Activated CD8-positive, alpha-beta T cell treated with anti-CD3 and anti-CD28 coated beads for 36 hours (primary cell): Measurements from ENCODE around the gene UBN1. TPM values are rescaled to one million over a fixed set of nuclear protein-coding genes. Genes with fewer than 3 reads are reported as not detected.

Experiments
- ATAC-seq: fragments of 200-7000 bp; cut with Tn5 transposase; one replicate; pipeline ENCODE4 v1.10.0; 2021; ENCODE audit warnings: mild to moderate bottlenecking, moderate library complexity
- CTCF ChIA-PET: fragments of 350-600 bp; sonication (Branson Sonifier 250); formaldehyde crosslinking; loops from one replicate; lab custom pipeline; 2021; ENCODE audit warnings: antibody characterized with exemption; lab: Charles Lee
- POLR2A ChIA-PET: fragments of 350-600 bp; sonication (Branson Sonifier 250); formaldehyde crosslinking; loops from one replicate; lab custom pipeline; 2021; ENCODE audit warnings: antibody characterized with exemption; lab: Charles Lee
- DNase-seq: peaks from one replicate; pipeline ENCODE4 v3.0.0-alpha.2; 2020
- H3K27ac Mint-ChIP-seq: one replicate; pipeline ENCODE4 v1.8.0; 2021; ENCODE audit warnings: mild to moderate bottlenecking, mixed read lengths
- H3K27me3 Mint-ChIP-seq: one replicate; pipeline ENCODE4 v1.8.0; 2021; ENCODE audit warnings: mixed read lengths
- H3K36me3 Mint-ChIP-seq: one replicate; pipeline ENCODE4 v1.8.0; 2021; ENCODE audit warnings: low read depth, mixed read lengths
- H3K4me1 Mint-ChIP-seq: one replicate; pipeline ENCODE4 v1.8.0; 2021; ENCODE audit warnings: low read depth, mixed read lengths
- H3K4me3 Mint-ChIP-seq: one replicate; pipeline ENCODE4 v1.8.0; 2021; ENCODE audit warnings: mild to moderate bottlenecking, moderate library complexity, mixed read lengths
- H3K9me3 Mint-ChIP-seq: one replicate; pipeline ENCODE4 v1.8.0; 2021; ENCODE audit warnings: mixed read lengths
- CTCF ChIP-seq: fragments of 200-600 bp; IDR thresholded peaks from one replicate; pipeline ENCODE4 v1.8.0; 2022; ENCODE audit warnings: antibody characterized with exemption, mild to moderate bottlenecking
- intact Hi-C: fragments of 100-400 bp; cut with micrococcal nuclease; formaldehyde crosslinking; loops from one replicate; pipeline ENCODE4 v1.10.0; 2022
- total RNA-seq, 2 experiments: library from RNA; stranded (reverse); gene quantifications; one replicate each; pipeline ENCODE4 v1.2.3, GENCODE V29; 2021

Gene UBN1
- 10 to 100 TPM; 25.4 to 25.6 TPM for total RNA-seq

GRCh38 chr16:4846901-4847773 is at the start of gene UBN1, which contains the start of gene GLYR1:
UBN1 (plus strand) TSS chr16:4847481; CDS start chr16:4852918, 5,437 bp downstream.
GLYR1 (minus strand) TSS chr16:4847288; CDS start chr16:4847265, 23 bp downstream.
- TF ChIP-seq CTCF, result no peak
- no peaks in the 10 kb centered on the region for H3K27me3 Mint-ChIP-seq
- ATAC-seq, result peak; percentile 94
- H3K9me3 Mint-ChIP-seq, result no peaks in the 10 kb centered on the region
- peak; percentile 100 for DNase-seq
- peaks cover 28% of the 10 kb centered on the region for H3K36me3 Mint-ChIP-seq
- H3K4me3 Mint-ChIP-seq, result peak within 1 kb of the TSS; percentile 83
- intact Hi-C loops, result loop anchor here (10.0 kb wide), 1 partner anchor 82 kb away; the partner anchor contains the start of gene ZNF500
- peak within 1 kb of the TSS; percentile 84 for H3K27ac Mint-ChIP-seq
- POLR2A ChIA-PET, result interaction anchor here (0.8 to 2.5 kb wide), 3 partner anchors 19 to 80 kb away, joined by 3 to 10 read pairs (median 3); partner anchors contain the start of gene ZNF500
- CTCF ChIA-PET, result interaction anchor here (1.0 to 1.2 kb wide), 2 partner anchors 13 to 109 kb away, joined by 3 read pairs; no protein-coding TSS in a partner anchor
- H3K4me1 Mint-ChIP-seq, result peaks cover 53% of the 10 kb centered on the region

GRCh38 chr16:4797805-4798252 is 49.5 kb upstream of the UBN1 start:
- ATAC-seq, result no peak

GRCh38 chr16:4798456-4798855 is 48.8 kb upstream of the UBN1 start:
- TF ChIP-seq CTCF, result no peak
- no peak overlapping the region for H3K27ac Mint-ChIP-seq
- no peak for ATAC-seq
- no peak overlapping the region for H3K4me3 Mint-ChIP-seq
- intact Hi-C loops, result no loop called here
- ChIA-PET CTCF (interaction anchor here (1.1 kb wide), 1 partner anchor 38 kb away, joined by 3 read pairs; no protein-coding TSS in a partner anchor), POLR2A (no interaction called here)
- no peaks in the 10 kb centered on the region for H3K9me3 Mint-ChIP-seq
- peaks cover 10% of the 10 kb centered on the region for H3K4me1 Mint-ChIP-seq
- H3K36me3 Mint-ChIP-seq, result no peaks in the 10 kb centered on the region
- DNase-seq, result no peak
- no peaks in the 10 kb centered on the region for H3K27me3 Mint-ChIP-seq

More at GRCh38 chr16:4797805-4798252, 49.5 kb upstream of the UBN1 start:
- H3K27me3 Mint-ChIP-seq, result no peaks in the 10 kb centered on the region
- intact Hi-C loops, result no loop called here
- POLR2A ChIA-PET, result no interaction called here
- H3K4me1 Mint-ChIP-seq, result peaks cover 6% of the 10 kb centered on the region
- TF ChIP-seq CTCF, result no peak
- no peaks in the 10 kb centered on the region for H3K36me3 Mint-ChIP-seq
- DNase-seq, result no peak
- CTCF ChIA-PET, result no interaction called here
- H3K27ac Mint-ChIP-seq, result no peak overlapping the region
- H3K9me3 Mint-ChIP-seq, result no peaks in the 10 kb centered on the region
- H3K4me3 Mint-ChIP-seq, result no peak overlapping the region

- DNase-seq, result no peak
- Mint-ChIP-seq H3K36me3 (no peaks in the 10 kb centered on the region), H3K4me3 (no peak overlapping the region), H3K9me3 (no peaks in the 10 kb centered on the region), H3K27ac (no peak overlapping the region), H3K27me3 (no peaks in the 10 kb centered on the region), H3K4me1 (peaks cover 13% of the 10 kb centered on the region)
- intact Hi-C loops, result no loop called here
- TF ChIP-seq CTCF, result no peak
- CTCF ChIA-PET, result interaction anchor here (1.1 kb wide), 1 partner anchor 39 kb away, joined by 3 read pairs; no protein-coding TSS in a partner anchor
- ATAC-seq, result no peak
- POLR2A ChIA-PET, result interaction anchor here (0.8 to 1.1 kb wide), 2 partner anchors 13 to 21 kb away, joined by 3 read pairs; no protein-coding TSS in a partner anchor
These were observed 48.0 kb upstream of the UBN1 start for GRCh38 chr16:4799171-4799855.
